T-helper 2 cell treated with Interferon-gamma antibody and Interleukin-4, amounts not matched to agents 5 μg/mL and 100 μg/mL, for 36 hours (primary cell): ENCODE data around the gene KRT80.

ENCODE experiments used
- DNase-seq: peaks from one replicate; pipeline ENCODE4 v3.0.0; 2021; ENCODE audit warnings: low spot score
- H3K27ac Mint-ChIP-seq: one replicate; pipeline ENCODE4 v1.8.0; 2021; ENCODE audit warnings: mild to moderate bottlenecking, mixed read lengths
- H3K27me3 Mint-ChIP-seq: one replicate; pipeline ENCODE4 v1.8.0; 2021; ENCODE audit warnings: low read depth, mixed read lengths
- H3K36me3 Mint-ChIP-seq: one replicate; pipeline ENCODE4 v1.8.0; 2021; ENCODE audit warnings: low read depth, mixed read lengths
- H3K4me1 Mint-ChIP-seq: one replicate; pipeline ENCODE4 v1.8.0; 2021; ENCODE audit warnings: low read depth, mixed read lengths
- H3K4me3 Mint-ChIP-seq: one replicate; pipeline ENCODE4 v1.8.0; 2022; ENCODE audit warnings: mild to moderate bottlenecking, moderate library complexity, mixed read lengths
- H3K9me3 Mint-ChIP-seq: one replicate; pipeline ENCODE4 v1.8.0; 2021; ENCODE audit warnings: mixed read lengths

KRT80 gene

DNA sequence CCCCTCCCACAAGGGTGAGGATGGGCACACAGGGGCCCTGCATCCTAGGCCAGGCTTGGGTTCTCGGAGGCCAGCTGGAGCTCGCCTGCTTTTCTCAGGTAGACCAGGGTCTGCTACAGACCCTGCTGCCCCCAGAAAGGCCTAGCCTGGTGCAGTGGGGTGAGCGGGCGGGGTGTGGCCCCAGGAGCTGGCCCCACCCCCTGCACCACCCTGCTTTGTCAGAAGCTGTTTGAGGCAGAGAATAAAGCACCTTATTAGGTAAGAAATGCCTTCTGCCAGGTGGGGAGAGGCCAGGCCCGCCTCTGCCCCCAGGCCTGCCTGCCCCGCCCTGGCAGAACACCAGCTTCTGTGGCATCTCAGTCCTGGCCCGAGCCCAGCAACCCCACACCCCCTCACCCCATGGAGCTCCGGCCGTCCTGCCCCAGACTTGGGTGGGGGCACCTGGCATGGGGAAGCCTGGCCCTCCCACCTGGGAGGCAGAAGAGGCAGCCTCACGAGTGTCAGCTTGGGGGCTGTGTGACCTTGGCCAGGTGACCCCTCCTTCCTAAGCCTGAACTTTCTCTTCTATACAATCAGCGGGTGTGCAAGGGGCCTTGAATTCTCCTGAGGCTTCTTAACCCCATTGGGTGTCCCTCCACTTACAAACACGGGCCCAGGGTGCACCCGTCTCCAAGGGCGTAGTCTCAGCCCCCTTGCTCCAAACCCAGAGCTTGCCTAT, 43.2 kb downstream of the KRT80 start:
- Mint-ChIP-seq H3K27ac (no peak overlapping the region), H3K4me3 (no peak overlapping the region), H3K36me3 (no peaks in the 10 kb centered on the region), H3K27me3 (peaks cover 7% of the 10 kb centered on the region), H3K9me3 (no peaks in the 10 kb centered on the region), H3K4me1 (peaks cover 5% of the 10 kb centered on the region)
- DNase-seq: no peak

GRCh38 chr12:52147964-52148463, 43.8 kb downstream of the KRT80 start:
- Mint-ChIP-seq H3K27ac (no peak overlapping the region), H3K36me3 (no peaks in the 10 kb centered on the region), H3K4me1 (peaks cover 5% of the 10 kb centered on the region), H3K27me3 (peaks cover 5% of the 10 kb centered on the region), H3K4me3 (no peak overlapping the region), H3K9me3 (no peaks in the 10 kb centered on the region)
- DNase-seq: no peak

- no peak overlapping the region for H3K27ac Mint-ChIP-seq
- H3K4me1 Mint-ChIP-seq: peaks cover 5% of the 10 kb centered on the region
- peaks cover 5% of the 10 kb centered on the region for H3K27me3 Mint-ChIP-seq
- no peaks in the 10 kb centered on the region for H3K9me3 Mint-ChIP-seq
- H3K4me3 Mint-ChIP-seq: no peak overlapping the region
- no peaks in the 10 kb centered on the region for H3K36me3 Mint-ChIP-seq
- no peak for DNase-seq
Measured at GRCh38 chr12:52147367-52147963, 44.3 kb downstream of the KRT80 start.

GRCh38 chr12:52146822-52147366, 44.9 kb downstream of the KRT80 start:
- Mint-ChIP-seq H3K4me3 (no peak overlapping the region), H3K9me3 (no peaks in the 10 kb centered on the region), H3K27ac (no peak overlapping the region), H3K4me1 (peaks cover 5% of the 10 kb centered on the region), H3K36me3 (no peaks in the 10 kb centered on the region), H3K27me3 (peaks cover 5% of the 10 kb centered on the region)
- DNase-seq: no peak

- H3K4me1 Mint-ChIP-seq: no peaks in the 10 kb centered on the region
- no peaks in the 10 kb centered on the region for H3K36me3 Mint-ChIP-seq
- no peak overlapping the region for H3K4me3 Mint-ChIP-seq
- no peaks in the 10 kb centered on the region for H3K9me3 Mint-ChIP-seq
- no peak overlapping the region for H3K27ac Mint-ChIP-seq
- no peaks in the 10 kb centered on the region for H3K27me3 Mint-ChIP-seq
- DNase-seq: no peak
Measured at GRCh38 chr12:52146089-52146821, 45.6 kb downstream of the KRT80 start.

DNA sequence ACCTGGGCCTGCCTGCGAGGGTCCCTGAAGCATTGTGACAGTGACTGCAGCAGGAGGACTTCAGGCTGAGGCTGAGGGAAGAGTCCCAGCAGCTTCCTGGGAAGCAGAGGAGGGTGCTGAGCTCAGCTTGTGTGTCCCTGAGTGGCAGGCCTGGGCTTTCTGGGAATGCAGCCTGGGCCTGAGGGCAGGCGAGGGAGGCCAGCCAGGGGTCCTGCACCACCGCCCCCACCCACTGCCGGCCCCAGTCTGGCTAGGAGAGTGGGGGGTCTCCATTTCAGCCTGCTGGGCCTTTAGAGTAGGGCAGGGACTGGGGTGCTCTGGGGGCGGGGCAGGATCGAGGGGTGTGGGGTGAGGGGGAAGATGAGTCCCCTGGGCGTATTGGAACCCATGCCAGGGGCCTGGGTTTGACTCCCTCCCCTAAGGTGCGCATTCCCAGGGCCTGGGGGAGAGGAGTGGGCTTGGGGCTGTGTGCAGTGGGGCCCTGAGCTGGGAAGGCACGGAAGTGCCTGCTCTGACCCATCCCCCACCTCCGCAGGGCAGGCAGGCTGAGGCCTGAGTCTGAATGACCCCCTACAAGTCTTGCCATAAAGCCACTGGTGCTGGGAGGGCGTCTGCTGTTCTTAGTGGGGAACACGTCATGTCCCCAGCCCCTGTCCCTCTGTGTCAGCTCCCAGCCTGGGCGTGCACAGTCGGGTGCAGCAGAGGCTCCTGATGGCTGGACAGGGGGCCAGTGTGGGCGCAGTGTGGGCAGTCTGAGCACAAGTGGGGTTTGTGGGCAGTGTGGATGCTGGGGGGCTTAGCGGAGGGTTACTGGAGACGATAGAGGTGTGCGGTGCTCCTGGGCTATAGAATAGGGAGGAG, 46.4 kb downstream of the KRT80 start:
- Mint-ChIP-seq H3K4me1 (no peaks in the 10 kb centered on the region), H3K9me3 (no peaks in the 10 kb centered on the region), H3K27me3 (no peaks in the 10 kb centered on the region), H3K36me3 (no peaks in the 10 kb centered on the region), H3K4me3 (no peak overlapping the region), H3K27ac (no peak overlapping the region)
- no peak for DNase-seq

GRCh38 chr12:52144512-52145227, 47.1 kb downstream of the KRT80 start:
- no peaks in the 10 kb centered on the region for H3K27me3 Mint-ChIP-seq
- no peak overlapping the region for H3K4me3 Mint-ChIP-seq
- H3K27ac Mint-ChIP-seq: no peak overlapping the region
- H3K9me3 Mint-ChIP-seq: no peaks in the 10 kb centered on the region
- no peaks in the 10 kb centered on the region for H3K4me1 Mint-ChIP-seq
- no peak for DNase-seq
- H3K36me3 Mint-ChIP-seq: no peaks in the 10 kb centered on the region

- H3K4me3 Mint-ChIP-seq: no peak overlapping the region
Measured at GRCh38 chr12:52142431-52142830, 49.4 kb downstream of the KRT80 start.

DNA sequence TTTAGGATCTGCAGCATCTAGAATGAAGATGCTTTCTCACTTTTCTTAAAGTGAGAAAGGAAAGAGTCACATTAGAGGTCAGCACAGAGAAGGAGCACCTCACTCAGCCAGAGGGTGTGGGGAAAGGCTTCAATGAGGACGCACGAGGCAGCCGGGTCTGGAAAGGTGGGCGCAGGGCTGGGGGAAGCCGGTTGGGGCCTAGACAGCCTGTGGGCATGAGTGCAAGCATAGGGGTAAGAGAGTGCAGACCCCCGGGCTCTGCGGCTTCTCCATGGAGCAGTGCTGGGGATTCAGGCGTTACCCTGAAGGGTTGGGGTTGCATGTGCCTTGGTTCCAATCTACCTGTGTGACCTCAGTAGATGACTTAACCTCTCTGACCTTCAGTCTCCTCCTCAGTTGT, 49.9 kb downstream of the KRT80 start:
- no peak for DNase-seq
- Mint-ChIP-seq H3K9me3 (no peaks in the 10 kb centered on the region), H3K27me3 (no peaks in the 10 kb centered on the region), H3K4me3 (no peak overlapping the region), H3K27ac (no peak overlapping the region), H3K4me1 (no peaks in the 10 kb centered on the region), H3K36me3 (no peaks in the 10 kb centered on the region)

More at GRCh38 chr12:52142431-52142830, 49.4 kb downstream of the KRT80 start:
- H3K4me1 Mint-ChIP-seq: no peaks in the 10 kb centered on the region
- H3K27me3 Mint-ChIP-seq: no peaks in the 10 kb centered on the region
- DNase-seq: no peak
- H3K27ac Mint-ChIP-seq: no peak overlapping the region
- no peaks in the 10 kb centered on the region for H3K36me3 Mint-ChIP-seq
- H3K9me3 Mint-ChIP-seq: no peaks in the 10 kb centered on the region

DNA sequence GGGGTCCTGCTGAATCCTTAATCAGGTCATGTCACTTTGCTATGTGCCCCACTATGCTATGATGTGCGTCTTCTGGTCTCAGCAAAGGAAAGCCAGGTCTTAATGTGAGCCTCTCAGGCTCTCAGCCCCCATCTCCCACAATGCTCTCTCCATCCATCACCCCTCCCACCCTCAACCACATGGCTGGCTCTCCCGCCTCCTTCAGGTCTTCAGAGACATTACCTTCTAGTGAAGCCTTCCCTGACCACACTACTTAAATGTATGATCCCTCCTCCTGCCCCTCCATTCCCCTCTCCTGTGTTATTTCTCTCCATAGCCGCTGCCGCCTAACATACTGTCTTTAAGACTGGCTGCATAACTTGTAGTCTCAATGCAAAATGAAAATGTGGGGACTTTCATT, 50.5 kb downstream of the KRT80 start:
- no peaks in the 10 kb centered on the region for H3K4me1 Mint-ChIP-seq
- no peaks in the 10 kb centered on the region for H3K9me3 Mint-ChIP-seq
- no peak overlapping the region for H3K27ac Mint-ChIP-seq
- no peak overlapping the region for H3K4me3 Mint-ChIP-seq
- H3K36me3 Mint-ChIP-seq: no peaks in the 10 kb centered on the region
- H3K27me3 Mint-ChIP-seq: no peaks in the 10 kb centered on the region
- no peak for DNase-seq

GRCh38 chr12:52139579-52140062, 52.2 kb downstream of the KRT80 start:
- H3K4me1 Mint-ChIP-seq: no peaks in the 10 kb centered on the region
- no peak overlapping the region for H3K4me3 Mint-ChIP-seq
- no peaks in the 10 kb centered on the region for H3K36me3 Mint-ChIP-seq
- no peak for DNase-seq
- no peaks in the 10 kb centered on the region for H3K27me3 Mint-ChIP-seq
- H3K9me3 Mint-ChIP-seq: no peaks in the 10 kb centered on the region
- no peak overlapping the region for H3K27ac Mint-ChIP-seq

DNA sequence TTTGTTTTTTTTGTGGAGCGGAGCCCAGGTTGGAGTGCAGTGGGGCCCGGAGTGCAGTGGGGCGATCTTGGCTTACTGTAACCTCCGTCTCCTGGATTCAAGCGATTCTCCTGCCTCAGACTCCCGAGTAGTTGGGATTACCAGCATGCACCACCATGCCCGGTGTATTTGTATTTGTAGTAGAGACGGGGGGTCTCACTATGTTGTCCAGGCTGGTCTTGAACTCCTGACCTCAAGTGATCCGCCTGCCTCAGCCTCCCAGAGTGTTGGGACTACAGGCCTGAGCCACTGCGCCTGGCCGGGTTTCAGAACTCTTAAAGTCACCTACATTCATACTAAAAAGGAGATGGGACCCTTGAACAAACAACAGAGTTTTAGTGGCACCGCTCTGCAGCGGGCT, 52.7 kb downstream of the KRT80 start:
- DNase-seq: no peak
- no peaks in the 10 kb centered on the region for H3K27me3 Mint-ChIP-seq
- H3K27ac Mint-ChIP-seq: no peak overlapping the region
- no peak overlapping the region for H3K4me3 Mint-ChIP-seq
- H3K4me1 Mint-ChIP-seq: no peaks in the 10 kb centered on the region
- H3K9me3 Mint-ChIP-seq: no peaks in the 10 kb centered on the region
- no peaks in the 10 kb centered on the region for H3K36me3 Mint-ChIP-seq

- Mint-ChIP-seq H3K9me3 (no peaks in the 10 kb centered on the region), H3K4me1 (no peaks in the 10 kb centered on the region), H3K27me3 (no peaks in the 10 kb centered on the region), H3K4me3 (no peak overlapping the region), H3K27ac (no peak overlapping the region), H3K36me3 (no peaks in the 10 kb centered on the region)
- no peak for DNase-seq
Measured at GRCh38 chr12:52137746-52138145, 54.1 kb downstream of the KRT80 start.
